HCT116 (cell line): Measurements from ENCODE around the gene SPTBN1. TPM values are rescaled to one million over a fixed set of nuclear protein-coding genes. Genes with fewer than 3 reads are reported as not detected.

Experiments used
- ATAC-seq: fragments of 200-7000 bp; cut with Tn5 transposase; 2 replicates; pipeline ENCODE4 v1.9.1; 2020; ENCODE audit warnings: mild to moderate bottlenecking, moderate library complexity
- BruUV-seq: library from RNA; stranded (reverse); fragments of 400-500 nt; replicated peaks from 2 replicates; lab custom pipeline; 2021; lab: Mats Ljungman, UMichigan
- CTCF ChIA-PET: fragments of 300-600 bp; sonication (Branson Sonifier 250); formaldehyde crosslinking; loops from one replicate; lab custom pipeline; 2021; ENCODE audit warnings: antibody characterized with exemption; lab: Charles Lee
- POLR2A ChIA-PET: fragments of 300-600, 350-600 bp; sonication (Branson Sonifier 250); formaldehyde crosslinking; loops from one replicate; lab custom pipeline; 2021; ENCODE audit warnings: antibody characterized with exemption; lab: Charles Lee
- RAD21 ChIA-PET, 2 experiments: fragments of 300-600 bp; sonication (Branson Sonifier 250); formaldehyde crosslinking; loops; one replicate each; lab custom pipeline; 2023; ENCODE audit warnings: low total read pairs in 2 of 2; ENCODE audit not compliant: uncharacterized antibody in 2 of 2, unreplicated experiment in 2 of 2, low non-redundant PET in 1 of 2; lab: Charles Lee
- DNase-seq: peaks from one replicate; pipeline ENCODE4 v3.0.0-alpha.2; 2010; ENCODE audit warnings: low read depth, low spot score
- H2AFZ ChIP-seq: fragments of 200-600 bp; shearing (Covaris generic), sonication (generic); 2 replicates; pipeline ENCODE4 v1.6.1; 2017; ENCODE audit warnings: low read depth, mixed run types, mixed read lengths, antibody characterized with exemption, low read length; ENCODE audit not compliant: poor library complexity, severe bottlenecking
- H3K27ac ChIP-seq: 2 replicates; pipeline ENCODE4 v1.5.1; 2012; ENCODE audit warnings: low read depth, low read length
- H3K27me3 ChIP-seq: fragments of 200-600 bp; sonication (generic); 2 replicates; pipeline ENCODE4 v1.6.1; 2016; ENCODE audit warnings: mixed run types, low read length, mixed read lengths; ENCODE audit not compliant: insufficient read depth
- H3K36me3 ChIP-seq, 2 experiments: fragments of 200-500 bp in 1 of 2; fragments of 200-600 bp in 1 of 2; sonication (Bioruptor generic) in 1 of 2; sonication (generic) in 1 of 2; 2 replicates each; pipeline versions ENCODE4 v1.5.1 to v1.6.1; 2014 to 2016; ENCODE audit warnings: low read length in 2 of 2, inconsistent platforms in 1 of 2, mixed read lengths in 1 of 2, mixed run types in 1 of 2; ENCODE audit not compliant: insufficient read depth in 2 of 2, control insufficient read depth in 1 of 2
- H3K4me1 ChIP-seq, 2 experiments: fragments of 200-600 bp in 1 of 2; sonication (generic) in 1 of 2; 2 replicates each; pipeline versions ENCODE4 v1.5.1 to v1.6.1; 2012 to 2017; ENCODE audit warnings: low read length in 2 of 2, inconsistent platforms in 1 of 2, mild to moderate bottlenecking in 1 of 2, mixed read lengths in 1 of 2, mixed run types in 1 of 2, moderate library complexity in 1 of 2; ENCODE audit not compliant: insufficient read depth in 2 of 2, control insufficient read depth in 1 of 2
- H3K4me2 ChIP-seq: fragments of 200-600 bp; sonication (generic); 2 replicates; pipeline ENCODE4 v1.6.1; 2017; ENCODE audit warnings: mixed run types, low read length, mixed read lengths
- H3K4me3 ChIP-seq, 2 experiments: fragments of 200-600 bp in 1 of 2; sonication (generic) in 1 of 2; replicated peaks in 1 of 2; 2 replicates each; pipeline ENCODE4 v1.5.1; 2011 to 2016; ENCODE audit warnings: low read length in 2 of 2, control low read depth in 1 of 2, low read depth in 1 of 2, mild to moderate bottlenecking in 1 of 2, mixed read lengths in 1 of 2, mixed run types in 1 of 2
- H3K79me2 ChIP-seq: fragments of 200-600 bp; sonication (generic); 2 replicates; pipeline ENCODE4 v1.6.1; 2017; ENCODE audit warnings: mild to moderate bottlenecking, mixed run types, low read length, moderate library complexity, mixed read lengths; ENCODE audit not compliant: insufficient read depth
- H3K9ac ChIP-seq: fragments of 200-600 bp; sonication (generic); 2 replicates; pipeline ENCODE4 v1.6.1; 2016; ENCODE audit warnings: low read length, mixed read lengths
- H3K9me2 ChIP-seq: fragments of 200-600 bp; sonication (generic), shearing (Covaris generic); 2 replicates; pipeline ENCODE4 v1.6.1; 2017; ENCODE audit warnings: mixed run types, mild to moderate bottlenecking, moderate library complexity; ENCODE audit not compliant: insufficient read depth
- H3K9me3 ChIP-seq, 2 experiments: fragments of 200-500 bp in 1 of 2; fragments of 200-600 bp in 1 of 2; sonication (Bioruptor generic) in 1 of 2; sonication (generic) in 1 of 2; 2 replicates each; pipeline ENCODE4 v1.6.1; 2014 to 2017; ENCODE audit warnings: low read length in 2 of 2, mixed read lengths in 2 of 2, inconsistent platforms in 1 of 2, low read depth in 1 of 2, mild to moderate bottlenecking in 1 of 2, mixed run types in 1 of 2, moderate library complexity in 1 of 2; ENCODE audit not compliant: control insufficient read depth in 1 of 2, insufficient read depth in 1 of 2
- H4K20me1 ChIP-seq: fragments of 200-600 bp; sonication (generic), shearing (Covaris generic); 2 replicates; pipeline ENCODE4 v1.6.1; 2017; ENCODE audit warnings: mixed run types, mild to moderate bottlenecking, moderate library complexity; ENCODE audit not compliant: insufficient read depth
- ATF3 ChIP-seq: IDR thresholded peaks from 2 replicates; pipeline ENCODE4 v1.6.1; 2012
- CBX3 ChIP-seq: IDR thresholded peaks from 2 replicates; pipeline ENCODE4 v1.6.1; 2012; ENCODE audit warnings: low read depth
- CEBPB ChIP-seq: IDR thresholded peaks from 2 replicates; pipeline ENCODE4 v1.6.1; 2012; ENCODE audit warnings: low read depth
- CTCF ChIP-seq, 3 experiments: fragments of 200-600 bp in 1 of 3; sonication (generic) in 1 of 3; IDR thresholded peaks in 2 of 3; conservative IDR thresholded peaks in 1 of 3; 2 replicates each; pipeline ENCODE4 v1.5.1; 2012 to 2017; ENCODE audit warnings: low read depth in 2 of 3, low read length in 2 of 3, antibody characterized with exemption in 1 of 3, borderline replicate concordance in 1 of 3, control low read depth in 1 of 3, mild to moderate bottlenecking in 1 of 3, mixed read lengths in 1 of 3, mixed run types in 1 of 3, moderate library complexity in 1 of 3; ENCODE audit not compliant: insufficient read depth in 1 of 3
- EGR1 ChIP-seq: IDR thresholded peaks from 2 replicates; pipeline ENCODE4 v1.6.1; 2012; ENCODE audit warnings: low read depth
- ELF1 ChIP-seq: IDR thresholded peaks from 2 replicates; pipeline ENCODE4 v1.6.1; 2012; ENCODE audit warnings: low read depth, borderline replicate concordance
- EZH2 ChIP-seq: fragments of 200-600 bp; sonication (generic); IDR thresholded peaks from 2 replicates; pipeline ENCODE4 v1.6.1; 2017; ENCODE audit warnings: antibody characterized with exemption, mixed run types
- EZH2phosphoT487 ChIP-seq: fragments of 200-600 bp; IDR thresholded peaks from 2 replicates; pipeline ENCODE4 v1.6.1; 2018; ENCODE audit warnings: antibody characterized with exemption, borderline replicate concordance
- JUND ChIP-seq: IDR thresholded peaks from 2 replicates; pipeline ENCODE4 v1.6.1; 2012
- POLR2A ChIP-seq: IDR thresholded peaks from 2 replicates; pipeline ENCODE4 v1.7.0; 2011; ENCODE audit warnings: borderline replicate concordance; ENCODE audit not compliant: insufficient read depth, insufficient read length; ENCODE audit errors: extremely low read depth
- POLR2AphosphoS5 ChIP-seq: IDR thresholded peaks from 2 replicates; pipeline ENCODE4 v1.6.1; 2011; ENCODE audit warnings: mild to moderate bottlenecking, low read depth, low read length, moderate library complexity
- RAD21 ChIP-seq: IDR thresholded peaks from 2 replicates; pipeline ENCODE4 v1.6.1; 2012; ENCODE audit warnings: low read depth, mild to moderate bottlenecking
- SP1 ChIP-seq: IDR thresholded peaks from 2 replicates; pipeline ENCODE4 v1.6.1; 2012; ENCODE audit warnings: low read depth
- SRF ChIP-seq: IDR thresholded peaks from 2 replicates; pipeline ENCODE4 v1.6.1; 2012; ENCODE audit warnings: low read depth
- TCF7L2 ChIP-seq: IDR thresholded peaks from 2 replicates; pipeline ENCODE4 v1.7.0; 2011; ENCODE audit warnings: borderline replicate concordance, inconsistent platforms; ENCODE audit not compliant: insufficient read depth, insufficient read length; ENCODE audit errors: extremely low read depth
- YY1 ChIP-seq: IDR thresholded peaks from 2 replicates; pipeline ENCODE4 v1.6.1; 2011; ENCODE audit warnings: low read length, low read depth, moderate library complexity, mild to moderate bottlenecking; ENCODE audit not compliant: insufficient replicate concordance; ENCODE audit errors: extremely low read depth
- ZFX ChIP-seq: fragments of 450-650 bp; IDR thresholded peaks from 2 replicates; pipeline ENCODE4 v1.6.1; 2017
- ZNF274 ChIP-seq: fragments of 200-500 bp; sonication (Bioruptor generic); IDR thresholded peaks from 2 replicates; pipeline ENCODE4 v1.6.1; 2014; ENCODE audit warnings: mild to moderate bottlenecking, low read depth, low read length, inconsistent platforms
- intact Hi-C: fragments of 100-400 bp; cut with micrococcal nuclease; formaldehyde crosslinking; loops from 2 replicates; pipeline ENCODE4 v1.10.0; 2022
- total RNA-seq: library from RNA; stranded (reverse); gene quantifications from one replicate; pipeline ENCODE4 v1.2.1, GENCODE V29; 2021; ENCODE audit not compliant: unreplicated experiment
- TF ChIP-seq, protein P1 (sequence below): IDR thresholded peaks from 2 replicates; pipeline ENCODE4 v1.6.1; 2012; ENCODE audit warnings: low read depth
- TF ChIP-seq, protein P2 (sequence below): IDR thresholded peaks from 2 replicates; pipeline ENCODE4 v1.6.1; 2012

Gene SPTBN1
- total RNA-seq, 1 experiment from 2014 or later, result 84.4 TPM

DNA sequence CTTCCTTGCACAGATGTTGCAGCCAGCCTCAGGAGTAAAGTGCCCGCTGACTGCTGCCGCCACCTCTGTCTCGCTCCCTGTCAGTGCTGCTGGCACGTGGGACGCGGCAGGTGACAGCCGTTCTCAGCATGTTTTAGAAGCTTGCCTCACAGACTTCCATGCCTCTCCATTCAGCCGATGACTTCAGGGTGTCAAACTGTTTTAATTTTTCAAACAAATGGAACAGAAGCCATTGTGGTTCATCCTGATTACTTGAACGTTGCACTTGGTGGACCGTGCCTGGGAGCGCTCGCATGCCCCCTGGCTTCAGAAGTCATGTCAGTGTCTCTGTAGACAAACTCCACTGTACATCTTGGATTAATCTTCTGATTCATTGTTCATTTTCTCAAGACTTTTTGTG lies 204.6 kb downstream of the SPTBN1 start:
- no peak for ATAC-seq
- POLR2A ChIA-PET, result no interaction called here
- Histone ChIP-seq H3K27ac (no peak overlapping the region), H3K36me3 (peaks cover 18 to 20% of the 10 kb centered on the region in 2 experiments; a peak in 3 of 4 replicates), H3K4me2 (no peak overlapping the region), H4K20me1 (no peaks in the 10 kb centered on the region), H2AFZ (no peak overlapping the region), H3K4me3 (no peak overlapping the region), H3K79me2 (no peaks in the 10 kb centered on the region), H3K9ac (no peak overlapping the region), H3K9me2 (no peaks in the 10 kb centered on the region), H3K27me3 (no peaks in the 10 kb centered on the region), H3K9me3 (no peaks in the 10 kb centered on the region), H3K4me1 (peaks cover 0 to 2% of the 10 kb centered on the region in 2 experiments; a peak in 1 of 4 replicates)
- DNase-seq, result no peak
- intact Hi-C loops, result loop anchor here (10.0 kb wide), 1 partner anchor 354 kb away; no protein-coding TSS in a partner anchor
- CTCF ChIA-PET, result interaction anchor here (1.3 to 1.5 kb wide), 2 partner anchors 44 to 554 kb away, joined by 3 to 4 read pairs; no protein-coding TSS in a partner anchor
- no TSS peak for BruUV-seq
- RAD21 ChIA-PET, result no interaction called here
- TF ChIP-seq ZFX, result no peak
- no peak for TF ChIP-seq CTCF (IDR thresholded peaks at IDR 0.05 in 2 of 3, conservative IDR thresholded peaks at IDR 0.05 in 1 of 3; ENCODE audit: borderline replicate concordance in 1 of 3, insufficient read depth in 1 of 3, low read depth in 2 of 3, low read length in 2 of 3)
- TF ChIP-seq POLR2AphosphoS5, result no peak
- TF ChIP-seq RAD21, result no peak
- TF ChIP-seq ZNF274, result no peak
- no peak for TF ChIP-seq ATF3
- no peak for TF ChIP-seq EZH2phosphoT487
- TF ChIP-seq, protein P1, sequence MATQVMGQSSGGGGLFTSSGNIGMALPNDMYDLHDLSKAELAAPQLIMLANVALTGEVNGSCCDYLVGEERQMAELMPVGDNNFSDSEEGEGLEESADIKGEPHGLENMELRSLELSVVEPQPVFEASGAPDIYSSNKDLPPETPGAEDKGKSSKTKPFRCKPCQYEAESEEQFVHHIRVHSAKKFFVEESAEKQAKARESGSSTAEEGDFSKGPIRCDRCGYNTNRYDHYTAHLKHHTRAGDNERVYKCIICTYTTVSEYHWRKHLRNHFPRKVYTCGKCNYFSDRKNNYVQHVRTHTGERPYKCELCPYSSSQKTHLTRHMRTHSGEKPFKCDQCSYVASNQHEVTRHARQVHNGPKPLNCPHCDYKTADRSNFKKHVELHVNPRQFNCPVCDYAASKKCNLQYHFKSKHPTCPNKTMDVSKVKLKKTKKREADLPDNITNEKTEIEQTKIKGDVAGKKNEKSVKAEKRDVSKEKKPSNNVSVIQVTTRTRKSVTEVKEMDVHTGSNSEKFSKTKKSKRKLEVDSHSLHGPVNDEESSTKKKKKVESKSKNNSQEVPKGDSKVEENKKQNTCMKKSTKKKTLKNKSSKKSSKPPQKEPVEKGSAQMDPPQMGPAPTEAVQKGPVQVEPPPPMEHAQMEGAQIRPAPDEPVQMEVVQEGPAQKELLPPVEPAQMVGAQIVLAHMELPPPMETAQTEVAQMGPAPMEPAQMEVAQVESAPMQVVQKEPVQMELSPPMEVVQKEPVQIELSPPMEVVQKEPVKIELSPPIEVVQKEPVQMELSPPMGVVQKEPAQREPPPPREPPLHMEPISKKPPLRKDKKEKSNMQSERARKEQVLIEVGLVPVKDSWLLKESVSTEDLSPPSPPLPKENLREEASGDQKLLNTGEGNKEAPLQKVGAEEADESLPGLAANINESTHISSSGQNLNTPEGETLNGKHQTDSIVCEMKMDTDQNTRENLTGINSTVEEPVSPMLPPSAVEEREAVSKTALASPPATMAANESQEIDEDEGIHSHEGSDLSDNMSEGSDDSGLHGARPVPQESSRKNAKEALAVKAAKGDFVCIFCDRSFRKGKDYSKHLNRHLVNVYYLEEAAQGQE, result no peak
- no peak for TF ChIP-seq ELF1
- TF ChIP-seq YY1, result no peak
- no peak for TF ChIP-seq CBX3
- no peak for TF ChIP-seq SP1
- no peak for TF ChIP-seq EZH2
- no peak for TF ChIP-seq JUND
- TF ChIP-seq POLR2A, result no peak
- no peak for TF ChIP-seq CEBPB
- no peak for TF ChIP-seq TCF7L2
- no peak for TF ChIP-seq SRF
- no peak for TF ChIP-seq EGR1
- TF ChIP-seq, protein P2, sequence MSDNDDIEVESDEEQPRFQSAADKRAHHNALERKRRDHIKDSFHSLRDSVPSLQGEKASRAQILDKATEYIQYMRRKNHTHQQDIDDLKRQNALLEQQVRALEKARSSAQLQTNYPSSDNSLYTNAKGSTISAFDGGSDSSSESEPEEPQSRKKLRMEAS, result no peak
